Ishikawa (cell line): ENCODE measurements around the gene TMCO5A.

Source experiments
- CREB1 ChIP-seq: IDR thresholded peaks from 2 replicates; pipeline ENCODE4 v1.6.1; 2012; ENCODE audit warnings: low read depth
- EGR1 ChIP-seq: IDR thresholded peaks from 2 replicates; pipeline ENCODE4 v1.6.1; 2012
- EP300 ChIP-seq: IDR thresholded peaks from 2 replicates; pipeline ENCODE4 v1.6.1; 2012; ENCODE audit warnings: borderline replicate concordance
- FOXM1 ChIP-seq: IDR thresholded peaks from 2 replicates; pipeline ENCODE4 v1.6.1; 2012; ENCODE audit warnings: low read depth, borderline replicate concordance
- TCF12 ChIP-seq: IDR thresholded peaks from 2 replicates; pipeline ENCODE4 v1.6.1; 2012; ENCODE audit warnings: low read depth
- USF1 ChIP-seq: IDR thresholded peaks from 2 replicates; pipeline ENCODE4 v1.6.1; 2012

GRCh38 chr15:37981201-37981600, 46.8 kb downstream of the TMCO5A start:
- TF ChIP-seq FOXM1, result no peak
- no peak for TF ChIP-seq EP300
- TF ChIP-seq TCF12, result no peak
- no peak for TF ChIP-seq CREB1
- no peak for TF ChIP-seq EGR1
- no peak for TF ChIP-seq USF1
